Astrocyte (in vitro differentiated cells and primary cell): ENCODE data around the gene TTBK2. TPM values are rescaled to one million over a fixed set of nuclear protein-coding genes. Genes with fewer than 3 reads are reported as not detected.

Source experiments
- DNase-seq: peaks from one replicate; pipeline ENCODE4 v3.0.0-alpha.2; 2010; ENCODE audit warnings: low read depth
- FAIRE-seq: peaks from 2 replicates; lab custom pipeline; 2011; peaks lifted over from hg19 to GRCh38; lab: Jason Lieb, UNC
- H2AFZ ChIP-seq: 2 replicates; pipeline ENCODE4 v1.6.0; 2012; ENCODE audit warnings: low read depth, low read length, inconsistent platforms
- H3K27ac ChIP-seq: 2 replicates; pipeline ENCODE4 v1.5.1; 2011; ENCODE audit warnings: low read depth, low read length, inconsistent platforms
- H3K27me3 ChIP-seq: 2 replicates; pipeline ENCODE4 v1.6.0; 2011; ENCODE audit warnings: low read length, inconsistent platforms; ENCODE audit not compliant: insufficient read depth
- H3K36me3 ChIP-seq: 2 replicates; pipeline ENCODE4 v1.5.1; 2011; ENCODE audit warnings: low read length, inconsistent platforms; ENCODE audit not compliant: insufficient read depth
- H3K4me1 ChIP-seq: 2 replicates; pipeline ENCODE4 v1.5.1; 2011; ENCODE audit warnings: low read length, inconsistent platforms; ENCODE audit not compliant: insufficient read depth
- H3K4me2 ChIP-seq: 2 replicates; pipeline ENCODE4 v1.6.0; 2012; ENCODE audit warnings: low read length, inconsistent platforms
- H3K4me3 ChIP-seq: 2 replicates; pipeline ENCODE4 v1.5.1; 2011; ENCODE audit warnings: low read depth, mild to moderate bottlenecking, low read length, inconsistent platforms; ENCODE audit not compliant: insufficient read depth
- H3K79me2 ChIP-seq: 2 replicates; pipeline ENCODE4 v1.6.0; 2012; ENCODE audit warnings: mild to moderate bottlenecking, low read length, inconsistent platforms; ENCODE audit not compliant: insufficient read depth
- H3K9ac ChIP-seq: 2 replicates; pipeline ENCODE4 v1.6.0; 2012; ENCODE audit warnings: mild to moderate bottlenecking, low read length, inconsistent platforms
- H3K9me3 ChIP-seq: 2 replicates; pipeline ENCODE4 v1.5.1; 2012; ENCODE audit warnings: low read depth, mild to moderate bottlenecking, low read length, inconsistent platforms; ENCODE audit not compliant: insufficient read depth
- H4K20me1 ChIP-seq: 2 replicates; pipeline ENCODE4 v1.6.0; 2012; ENCODE audit warnings: low read length, inconsistent platforms; ENCODE audit not compliant: insufficient read depth
- H3K27ac Mint-ChIP-seq: one replicate; pipeline ENCODE4 v1.8.0; 2021; ENCODE audit warnings: mild to moderate bottlenecking, mixed read lengths; ENCODE audit not compliant: unreplicated experiment
- H3K27me3 Mint-ChIP-seq: one replicate; pipeline ENCODE4 v1.8.0; 2021; ENCODE audit warnings: low read depth, mixed read lengths; ENCODE audit not compliant: unreplicated experiment
- H3K36me3 Mint-ChIP-seq: one replicate; pipeline ENCODE4 v1.8.0; 2021; ENCODE audit warnings: low read depth, mixed read lengths; ENCODE audit not compliant: unreplicated experiment
- H3K4me1 Mint-ChIP-seq: one replicate; pipeline ENCODE4 v1.8.0; 2021; ENCODE audit warnings: low read depth, mixed read lengths; ENCODE audit not compliant: unreplicated experiment
- H3K4me3 Mint-ChIP-seq: one replicate; pipeline ENCODE4 v1.8.0; 2021; ENCODE audit warnings: mild to moderate bottlenecking, moderate library complexity, mixed read lengths; ENCODE audit not compliant: unreplicated experiment
- H3K9me3 Mint-ChIP-seq: one replicate; pipeline ENCODE4 v1.8.0; 2021; ENCODE audit warnings: mild to moderate bottlenecking, mixed read lengths; ENCODE audit not compliant: unreplicated experiment
- EZH2 ChIP-seq: IDR thresholded peaks from 2 replicates; pipeline ENCODE4 v1.6.1; 2012; ENCODE audit warnings: mild to moderate bottlenecking, low read length, inconsistent platforms; ENCODE audit not compliant: insufficient read depth
- total RNA-seq: library from RNA; stranded (reverse); gene quantifications from 2 replicates; pipeline ENCODE4 v1.2.1, GENCODE V29; 2021
- TF ChIP-seq, protein P1 (sequence below): IDR thresholded peaks from 2 replicates; pipeline ENCODE4 v1.5.1; 2011; ENCODE audit warnings: low read depth, mild to moderate bottlenecking, inconsistent platforms, low read length, moderate library complexity; ENCODE audit not compliant: insufficient read depth

TTBK2 gene
- total RNA-seq, 1 donor from 2014 or later: 14.8 TPM

DNA sequence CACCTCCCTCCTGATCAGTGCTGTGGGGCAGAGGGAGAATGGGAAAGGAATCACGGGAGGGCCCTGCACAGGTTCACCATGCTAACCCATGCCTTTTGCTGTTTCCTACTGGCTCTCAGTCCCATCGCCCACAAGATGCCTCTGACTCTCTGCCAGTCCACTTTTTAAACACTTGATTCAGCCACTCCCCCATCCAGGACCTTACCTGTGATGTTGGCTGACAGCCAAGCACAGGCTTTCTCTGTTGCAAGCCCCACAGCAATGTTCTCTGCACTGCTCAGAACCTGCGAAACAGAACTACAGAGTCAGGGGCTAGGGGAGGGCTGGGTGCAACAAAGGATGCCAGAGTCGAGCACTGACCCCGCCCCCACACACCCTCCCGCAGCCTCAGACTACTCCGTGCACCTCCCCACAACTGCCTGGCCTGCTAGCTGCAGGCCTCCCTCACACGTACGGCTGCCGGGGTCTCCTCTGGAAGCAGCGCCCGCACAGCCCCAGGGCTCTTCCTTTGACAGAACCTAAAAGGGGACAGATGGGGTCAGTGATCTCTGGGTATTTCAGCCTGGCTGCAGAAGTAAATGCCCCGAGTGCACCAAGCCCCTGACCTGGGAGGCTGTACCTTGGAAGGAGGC is 192.7 kb downstream of the TTBK2 start:
- Histone ChIP-seq H3K27ac (no peak overlapping the region), H3K36me3 (peaks cover 39% of the 10 kb centered on the region), H3K9me3 (no peaks in the 10 kb centered on the region), H2AFZ (no peak overlapping the region), H3K4me3 (no peak overlapping the region), H4K20me1 (peaks cover 11% of the 10 kb centered on the region), H3K9ac (no peak overlapping the region), H3K4me2 (no peak overlapping the region), H3K79me2 (no peaks in the 10 kb centered on the region), H3K4me1 (no peaks in the 10 kb centered on the region), H3K27me3 (no peaks in the 10 kb centered on the region)
- peaks cover 1% of the 10 kb centered on the region for H3K9me3 Mint-ChIP-seq
- H3K27me3 Mint-ChIP-seq: no peaks in the 10 kb centered on the region
- H3K4me3 Mint-ChIP-seq: no peak overlapping the region
- TF ChIP-seq, protein P1, sequence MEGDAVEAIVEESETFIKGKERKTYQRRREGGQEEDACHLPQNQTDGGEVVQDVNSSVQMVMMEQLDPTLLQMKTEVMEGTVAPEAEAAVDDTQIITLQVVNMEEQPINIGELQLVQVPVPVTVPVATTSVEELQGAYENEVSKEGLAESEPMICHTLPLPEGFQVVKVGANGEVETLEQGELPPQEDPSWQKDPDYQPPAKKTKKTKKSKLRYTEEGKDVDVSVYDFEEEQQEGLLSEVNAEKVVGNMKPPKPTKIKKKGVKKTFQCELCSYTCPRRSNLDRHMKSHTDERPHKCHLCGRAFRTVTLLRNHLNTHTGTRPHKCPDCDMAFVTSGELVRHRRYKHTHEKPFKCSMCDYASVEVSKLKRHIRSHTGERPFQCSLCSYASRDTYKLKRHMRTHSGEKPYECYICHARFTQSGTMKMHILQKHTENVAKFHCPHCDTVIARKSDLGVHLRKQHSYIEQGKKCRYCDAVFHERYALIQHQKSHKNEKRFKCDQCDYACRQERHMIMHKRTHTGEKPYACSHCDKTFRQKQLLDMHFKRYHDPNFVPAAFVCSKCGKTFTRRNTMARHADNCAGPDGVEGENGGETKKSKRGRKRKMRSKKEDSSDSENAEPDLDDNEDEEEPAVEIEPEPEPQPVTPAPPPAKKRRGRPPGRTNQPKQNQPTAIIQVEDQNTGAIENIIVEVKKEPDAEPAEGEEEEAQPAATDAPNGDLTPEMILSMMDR: no peak
- no peak for TF ChIP-seq EZH2
- no peak for FAIRE-seq
- peaks cover 24% of the 10 kb centered on the region for H3K36me3 Mint-ChIP-seq
- H3K27ac Mint-ChIP-seq: no peak overlapping the region
- no peaks in the 10 kb centered on the region for H3K4me1 Mint-ChIP-seq
- no peak for DNase-seq

DNA sequence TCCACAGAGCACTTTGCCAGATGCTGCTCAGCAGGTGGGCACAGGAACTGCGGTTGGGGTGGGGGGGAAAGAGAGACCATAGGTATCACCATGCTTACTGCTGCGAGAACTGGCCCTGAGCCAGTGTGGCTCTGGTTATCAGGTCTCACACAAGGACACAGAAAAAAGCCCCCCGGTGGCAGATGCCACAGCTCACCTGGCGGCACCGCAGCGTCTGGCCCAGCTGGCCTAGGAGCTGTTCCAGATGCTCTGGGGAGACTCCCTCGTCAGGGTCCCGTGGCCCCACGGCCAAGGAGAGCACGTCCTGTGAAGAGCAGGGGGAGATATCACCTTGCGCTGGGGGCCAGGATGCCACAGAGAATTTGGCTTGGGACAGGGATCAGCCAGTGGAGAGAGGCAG is 194.5 kb downstream of the TTBK2 start:
- H3K27ac ChIP-seq: no peak overlapping the region
- no peak overlapping the region for H3K9ac ChIP-seq
- peaks cover 11% of the 10 kb centered on the region for H4K20me1 ChIP-seq
- DNase-seq: no peak
- no peak overlapping the region for H3K4me2 ChIP-seq
- H3K4me1 Mint-ChIP-seq: no peaks in the 10 kb centered on the region
- no peak overlapping the region for H3K4me3 ChIP-seq
- H2AFZ ChIP-seq: no peak overlapping the region
- H3K4me1 ChIP-seq: no peaks in the 10 kb centered on the region
- no peak overlapping the region for H3K27ac Mint-ChIP-seq
- H3K9me3 Mint-ChIP-seq: peaks cover 1% of the 10 kb centered on the region
- TF ChIP-seq EZH2: no peak
- TF ChIP-seq, protein P1: no peak
- FAIRE-seq: no peak
- no peak overlapping the region for H3K4me3 Mint-ChIP-seq
- no peaks in the 10 kb centered on the region for H3K9me3 ChIP-seq
- peaks cover 20% of the 10 kb centered on the region for H3K36me3 Mint-ChIP-seq
- peaks cover 31% of the 10 kb centered on the region for H3K36me3 ChIP-seq
- H3K27me3 ChIP-seq: no peaks in the 10 kb centered on the region
- no peaks in the 10 kb centered on the region for H3K79me2 ChIP-seq
- no peaks in the 10 kb centered on the region for H3K27me3 Mint-ChIP-seq

DNA sequence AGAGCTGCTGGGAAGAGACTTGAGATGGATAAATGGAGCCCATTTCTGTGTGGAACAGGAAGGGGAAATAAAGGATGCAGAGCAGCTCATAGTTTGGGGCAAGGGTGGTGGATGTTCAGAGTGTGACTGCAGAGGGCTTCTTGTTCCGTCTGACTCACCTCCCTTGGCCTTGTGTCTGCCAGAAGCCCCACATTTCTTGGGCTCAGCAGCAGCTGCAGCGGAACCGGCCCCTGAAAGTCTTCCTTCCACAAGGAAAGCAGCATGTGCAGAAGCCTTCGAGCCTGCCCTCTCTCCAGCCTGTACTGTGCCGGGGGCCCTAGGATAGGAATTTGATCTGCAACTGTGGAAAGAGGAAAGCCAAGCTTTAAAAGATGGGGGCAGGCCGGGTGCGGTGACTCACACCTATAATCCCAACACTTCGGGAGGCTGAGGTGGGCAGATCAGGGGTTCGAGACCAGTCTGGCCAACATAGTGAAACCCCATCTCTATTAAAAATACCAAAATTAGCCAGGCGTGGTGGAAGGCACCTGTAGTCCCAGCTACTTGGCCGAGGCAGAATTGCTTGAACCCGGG is 195.2 kb downstream of the TTBK2 start:
- Histone ChIP-seq H4K20me1 (peaks cover 6% of the 10 kb centered on the region), H3K4me2 (no peak overlapping the region), H3K9ac (no peak overlapping the region), H3K4me1 (no peaks in the 10 kb centered on the region), H3K27me3 (no peaks in the 10 kb centered on the region), H2AFZ (no peak overlapping the region), H3K36me3 (peaks cover 27% of the 10 kb centered on the region), H3K9me3 (no peaks in the 10 kb centered on the region), H3K27ac (no peak overlapping the region), H3K4me3 (no peak overlapping the region), H3K79me2 (no peaks in the 10 kb centered on the region)
- Mint-ChIP-seq H3K36me3 (peaks cover 19% of the 10 kb centered on the region), H3K4me1 (no peaks in the 10 kb centered on the region), H3K4me3 (no peak overlapping the region), H3K9me3 (peaks cover 1% of the 10 kb centered on the region), H3K27ac (no peak overlapping the region), H3K27me3 (no peaks in the 10 kb centered on the region)
- no peak for TF ChIP-seq EZH2
- DNase-seq (no peak), FAIRE-seq (no peak)
